GM12801 (cell line): Measurements from ENCODE around the gene COX7A2L.

Experiments
- CTCF ChIP-seq: IDR thresholded peaks from one replicate; pipeline ENCODE4 v1.5.1; 2011; ENCODE audit warnings: control low read depth; ENCODE audit not compliant: insufficient read length; ENCODE audit errors: extremely low read depth

Gene COX7A2L

GRCh38 chr2:42371611-42372473 is 10.8 kb upstream of the COX7A2L start:
- TF ChIP-seq CTCF = no peak

- TF ChIP-seq CTCF = no peak
Observed at GRCh38 chr2:42369532-42370229, 8.7 kb upstream of the COX7A2L start.

GRCh38 chr2:42368817-42369531 is 8.0 kb upstream of the COX7A2L start:
- no peak for TF ChIP-seq CTCF

- no peak for TF ChIP-seq CTCF
Observed at GRCh38 chr2:42367835-42368234, 6.8 kb upstream of the COX7A2L start.

- no peak for TF ChIP-seq CTCF
Observed at GRCh38 chr2:42366411-42366810, 5.4 kb upstream of the COX7A2L start.

- no peak for TF ChIP-seq CTCF
Observed at GRCh38 chr2:42364658-42365057, 3.6 kb upstream of the COX7A2L start.

- TF ChIP-seq CTCF = no peak
Observed at GRCh38 chr2:42363413-42363812, 2.4 kb upstream of the COX7A2L start.
